D721Med (cell line): ENCODE results near the gene ANKS1B.

Source experiments
- DNase-seq: peaks from one replicate; pipeline ENCODE4 v3.0.0; 2011; ENCODE audit warnings: low spot score; ENCODE audit not compliant: insufficient read length
- FAIRE-seq: peaks from 2 replicates; lab custom pipeline; 2011; peaks lifted over from hg19 to GRCh38; lab: Jason Lieb, UNC
- TF ChIP-seq, protein P1 (sequence below): IDR thresholded peaks from 2 replicates; pipeline ENCODE4 v1.5.1; 2012; ENCODE audit warnings: mild to moderate bottlenecking, control low read depth; ENCODE audit not compliant: insufficient read depth; ENCODE audit errors: missing control alignments

ANKS1B gene

GRCh38 chr12:99978152-99978551, 6.6 kb downstream of the ANKS1B start:
- TF ChIP-seq, protein P1, sequence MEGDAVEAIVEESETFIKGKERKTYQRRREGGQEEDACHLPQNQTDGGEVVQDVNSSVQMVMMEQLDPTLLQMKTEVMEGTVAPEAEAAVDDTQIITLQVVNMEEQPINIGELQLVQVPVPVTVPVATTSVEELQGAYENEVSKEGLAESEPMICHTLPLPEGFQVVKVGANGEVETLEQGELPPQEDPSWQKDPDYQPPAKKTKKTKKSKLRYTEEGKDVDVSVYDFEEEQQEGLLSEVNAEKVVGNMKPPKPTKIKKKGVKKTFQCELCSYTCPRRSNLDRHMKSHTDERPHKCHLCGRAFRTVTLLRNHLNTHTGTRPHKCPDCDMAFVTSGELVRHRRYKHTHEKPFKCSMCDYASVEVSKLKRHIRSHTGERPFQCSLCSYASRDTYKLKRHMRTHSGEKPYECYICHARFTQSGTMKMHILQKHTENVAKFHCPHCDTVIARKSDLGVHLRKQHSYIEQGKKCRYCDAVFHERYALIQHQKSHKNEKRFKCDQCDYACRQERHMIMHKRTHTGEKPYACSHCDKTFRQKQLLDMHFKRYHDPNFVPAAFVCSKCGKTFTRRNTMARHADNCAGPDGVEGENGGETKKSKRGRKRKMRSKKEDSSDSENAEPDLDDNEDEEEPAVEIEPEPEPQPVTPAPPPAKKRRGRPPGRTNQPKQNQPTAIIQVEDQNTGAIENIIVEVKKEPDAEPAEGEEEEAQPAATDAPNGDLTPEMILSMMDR: no peak
- FAIRE-seq (no peak), DNase-seq (no peak)

GRCh38 chr12:99977550-99977949, 7.2 kb downstream of the ANKS1B start:
- DNase-seq (no peak), FAIRE-seq (no peak)
- TF ChIP-seq, protein P1: no peak

GRCh38 chr12:99976762-99977161, 8.0 kb downstream of the ANKS1B start:
- DNase-seq (no peak), FAIRE-seq (no peak)
- TF ChIP-seq, protein P1: no peak

- no peak for FAIRE-seq
Measured at GRCh38 chr12:99975321-99975720, 9.4 kb downstream of the ANKS1B start.

GRCh38 chr12:99974146-99974545, 10.6 kb downstream of the ANKS1B start:
- TF ChIP-seq, protein P1: no peak
- no peak for DNase-seq
- FAIRE-seq: no peak

More at GRCh38 chr12:99975321-99975720, 9.4 kb downstream of the ANKS1B start:
- TF ChIP-seq, protein P1: no peak
- DNase-seq: no peak

GRCh38 chr12:99966429-99966828, 18.3 kb downstream of the ANKS1B start:
- TF ChIP-seq, protein P1: no peak
- DNase-seq: no peak
- FAIRE-seq: no peak

GRCh38 chr12:99960311-99960710, 24.4 kb downstream of the ANKS1B start:
- no peak for FAIRE-seq
- TF ChIP-seq, protein P1: no peak
- DNase-seq: peak; percentile 20
